HG02970 (cell line): ENCODE measurements around the gene PCSK9.

ENCODE experiments used
- ATAC-seq: cut with Tn5 transposase; IDR thresholded peaks from one replicate; pipeline ENCODE4 v1.9.1; 2021; ENCODE audit warnings: mild to moderate bottlenecking, moderate library complexity, moderate number of reproducible peaks; ENCODE audit not compliant: unreplicated experiment, low FRiP score

PCSK9 gene

GRCh38 chr1:55056632-55056992, 17.3 kb downstream of the PCSK9 start:
- no peak for ATAC-seq

- ATAC-seq: no peak
Observed at GRCh38 chr1:55057270-55057955, 18.1 kb downstream of the PCSK9 start.

- no peak for ATAC-seq
Observed at GRCh38 chr1:55057956-55058298, 18.6 kb downstream of the PCSK9 start.

GRCh38 chr1:55059302-55060132, 20.2 kb downstream of the PCSK9 start:
- no peak for ATAC-seq

GRCh38 chr1:55060133-55060999, 21.0 kb downstream of the PCSK9 start:
- no peak for ATAC-seq

GRCh38 chr1:55061000-55061705, 21.8 kb downstream of the PCSK9 start:
- ATAC-seq: no peak

- ATAC-seq: no peak
Observed at GRCh38 chr1:55061706-55062321, 22.5 kb downstream of the PCSK9 start.

- no peak for ATAC-seq
Observed at GRCh38 chr1:55062801-55063576, 23.6 kb downstream of the PCSK9 start.

GRCh38 chr1:55063577-55063942, 24.2 kb downstream of the PCSK9 start:
- no peak for ATAC-seq

- no peak for ATAC-seq
Observed at GRCh38 chr1:55064071-55064581, 24.8 kb downstream of the PCSK9 start.

GRCh38 chr1:55064861-55065263, 25.5 kb downstream of the PCSK9 start:
- no peak for ATAC-seq

GRCh38 chr1:55065648-55066047, 26.3 kb downstream of the PCSK9 start:
- no peak for ATAC-seq

- no peak for ATAC-seq
Observed at GRCh38 chr1:55067022-55067778, 27.9 kb downstream of the PCSK9 start.

GRCh38 chr1:55067914-55068313, 28.6 kb downstream of the PCSK9 start:
- ATAC-seq: no peak

- no peak for ATAC-seq
Observed at GRCh38 chr1:55068638-55069037, 29.3 kb downstream of the PCSK9 start.

GRCh38 chr1:55069280-55069679, 29.9 kb downstream of the PCSK9 start:
- no peak for ATAC-seq

- ATAC-seq: no peak
Observed at GRCh38 chr1:55070293-55071164, 31.2 kb downstream of the PCSK9 start.

GRCh38 chr1:55071477-55071876, 32.1 kb downstream of the PCSK9 start:
- no peak for ATAC-seq
